Urinary bladder (tissue), 4 donors: ENCODE results near the gene DRG1. TPM values are rescaled to one million over a fixed set of nuclear protein-coding genes. Genes with fewer than 3 reads are reported as not detected.
"Not testable (repeated sequence)": the region's sequence is repeated elsewhere in the genome, so short reads cannot be mapped to it uniquely, and the experiment has no call there.

Experiments
- DNase-seq: peaks from one replicate; pipeline ENCODE4 v3.0.0-alpha.2; 2015; ENCODE audit errors: extremely low spot score
- H3K27ac ChIP-seq: one replicate; pipeline ENCODE4 v1.5.1; 2013; ENCODE audit warnings: low read depth, mild to moderate bottlenecking, moderate library complexity
- H3K36me3 ChIP-seq: one replicate; pipeline ENCODE4 v1.6.1; 2013; ENCODE audit warnings: mild to moderate bottlenecking, moderate library complexity; ENCODE audit not compliant: insufficient read depth
- H3K4me1 ChIP-seq: one replicate; pipeline ENCODE4 v1.6.1; 2013; ENCODE audit warnings: mild to moderate bottlenecking, moderate library complexity; ENCODE audit not compliant: insufficient read depth
- H3K4me3 ChIP-seq: one replicate; pipeline ENCODE4 v1.5.1; 2013; ENCODE audit warnings: low read depth, low read length
- WGBS: extraction: QIAGEN DNeasy Blood & Tissue Kit; methylation state at CpG from one replicate; pipeline ENCODE4 v1.1.7; 2013; 5-methylcytosine and 5-hydroxymethylcytosine counted together
- polyA plus RNA-seq: library from polyadenylated mRNA; stranded (reverse); fragments of 200-250 nt; gene quantifications from one replicate; pipeline ENCODE4 v1.2.3, GENCODE V29; 2013
- small RNA-seq: library from RNA; depleted of rRNA; stranded (forward); fragments of <200 nt; gene quantifications from one replicate; pipeline ENCODE3, GENCODE V24; 2014
- total RNA-seq: library from RNA; depleted of rRNA; stranded (reverse); fragments of >200 nt; gene quantifications from one replicate; pipeline ENCODE4 v1.2.3, GENCODE V29; 2014
- donor health status: healthy with polysubstance abuse.
- donor health status: healthy.

DRG1 gene
- total and polyA plus RNA-seq, 2 donors: 44.1 to 45.0 TPM

GRCh38 chr22:31448382-31448781 lies 49.0 kb downstream of the DRG1 start:
- no peak overlapping the region for H3K27ac ChIP-seq
- H3K4me1 ChIP-seq: no peaks in the 10 kb centered on the region
- peaks cover 2% of the 10 kb centered on the region for H3K36me3 ChIP-seq
- no peak overlapping the region for H3K4me3 ChIP-seq
- no peak for DNase-seq
- WGBS: 65% methylated on average over 2 of the region's 2 CpGs

- Histone ChIP-seq H3K27ac (no peak overlapping the region), H3K4me1 (no peaks in the 10 kb centered on the region), H3K36me3 (peaks cover 6% of the 10 kb centered on the region), H3K4me3 (no peak overlapping the region)
- 86% methylated on average over 4 of the region's 4 CpGs for WGBS
- no peak for DNase-seq
Measured at GRCh38 chr22:31449506-31449905, 50.1 kb downstream of the DRG1 start.

- no peak overlapping the region for H3K4me3 ChIP-seq
- no peak overlapping the region for H3K27ac ChIP-seq
- no peaks in the 10 kb centered on the region for H3K4me1 ChIP-seq
- WGBS: 87% methylated on average over 5 of the region's 5 CpGs
- no peak for DNase-seq
- H3K36me3 ChIP-seq: peaks cover 6% of the 10 kb centered on the region
Measured at GRCh38 chr22:31451709-31452571, 52.5 kb downstream of the DRG1 start.

GRCh38 chr22:31461699-31462098 lies 62.3 kb downstream of the DRG1 start:
- Histone ChIP-seq H3K4me3 (no peak overlapping the region), H3K27ac (no peak overlapping the region), H3K4me1 (no peaks in the 10 kb centered on the region), H3K36me3 (peaks cover 3% of the 10 kb centered on the region)
- 96% methylated on average over 3 of the region's 3 CpGs for WGBS
- no peak for DNase-seq

- DNase-seq: no peak
- Histone ChIP-seq H3K4me1 (no peaks in the 10 kb centered on the region), H3K27ac (no peak overlapping the region), H3K4me3 (no peak overlapping the region), H3K36me3 (peaks cover 3% of the 10 kb centered on the region)
- WGBS: 95% methylated on average over 2 of the region's 2 CpGs
Measured at GRCh38 chr22:31465307-31465706, 65.9 kb downstream of the DRG1 start.

GRCh38 chr22:31474743-31475142 lies 75.3 kb downstream of the DRG1 start:
- no peak for DNase-seq
- WGBS: 92% methylated on average over 2 of the region's 2 CpGs
- H3K4me3 ChIP-seq: no peak overlapping the region
- no peak overlapping the region for H3K27ac ChIP-seq
- H3K4me1 ChIP-seq: no peaks in the 10 kb centered on the region
- peaks cover 3% of the 10 kb centered on the region for H3K36me3 ChIP-seq

GRCh38 chr22:31475800-31476199 lies 76.4 kb downstream of the DRG1 start:
- 89% methylated on average over 3 of the region's 3 CpGs for WGBS
- no peak overlapping the region for H3K27ac ChIP-seq
- DNase-seq: no peak
- no peaks in the 10 kb centered on the region for H3K4me1 ChIP-seq
- peaks cover 3% of the 10 kb centered on the region for H3K36me3 ChIP-seq
- no peak overlapping the region for H3K4me3 ChIP-seq

GRCh38 chr22:31477329-31477728 lies 77.9 kb downstream of the DRG1 start:
- WGBS: 94% methylated on average over 4 of the region's 4 CpGs
- Histone ChIP-seq H3K27ac (no peak overlapping the region), H3K4me1 (no peaks in the 10 kb centered on the region), H3K36me3 (peaks cover 3% of the 10 kb centered on the region), H3K4me3 (no peak overlapping the region)
- no peak for DNase-seq

GRCh38 chr22:31481129-31481528 lies 81.7 kb downstream of the DRG1 start:
- Histone ChIP-seq H3K4me1 (no peaks in the 10 kb centered on the region), H3K4me3 (no peak overlapping the region), H3K27ac (no peak overlapping the region), H3K36me3 (no peaks in the 10 kb centered on the region)
- DNase-seq: no peak
- 97% methylated on average over 3 of the region's 3 CpGs for WGBS

GRCh38 chr22:31482470-31482869 lies 83.1 kb downstream of the DRG1 start:
- H3K27ac ChIP-seq, DNase-seq, H3K36me3 ChIP-seq, H3K4me1 ChIP-seq, H3K4me3 ChIP-seq: not testable (repeated sequence)
- 92% methylated on average over 8 of the region's 8 CpGs for WGBS

Small RNA genes lying within 50 kb of the gene (small RNA-seq; reads per million reads assigned to genes)
- not detected for gene RNU6-28P
- not detected for gene RNU6-338P

Other genes with a start within 250 kb of the DRG1 start
- gene RNF185, start 239.4 kb upstream of the DRG1 start, total RNA-seq: 23.3 TPM
- 31.1 TPM for gene RNF185, start 239.4 kb upstream of the DRG1 start, polyA plus RNA-seq
- 31.5 TPM for gene LIMK2, start 187.3 kb upstream of the DRG1 start, total RNA-seq
- 16.3 TPM for gene LIMK2, start 187.3 kb upstream of the DRG1 start, polyA plus RNA-seq
- gene PIK3IP1, start 107.1 kb upstream of the DRG1 start, total RNA-seq: 19.5 TPM
- gene PIK3IP1, start 107.1 kb upstream of the DRG1 start, polyA plus RNA-seq: 29.2 TPM
- gene PATZ1, start 53.3 kb upstream of the DRG1 start, total RNA-seq: 17.6 TPM
- 25.6 TPM for gene PATZ1, start 53.3 kb upstream of the DRG1 start, polyA plus RNA-seq
- 11.1 TPM for gene EIF4ENIF1, start 90.2 kb downstream of the DRG1 start, total RNA-seq
- 25.3 TPM for gene EIF4ENIF1, start 90.2 kb downstream of the DRG1 start, polyA plus RNA-seq
- 22.7 TPM for gene SFI1, start 96.9 kb downstream of the DRG1 start, total RNA-seq
- 14.6 TPM for gene SFI1, start 96.9 kb downstream of the DRG1 start, polyA plus RNA-seq